ENCODE results near the gene GTF3C5.
"Not testable (repeated sequence)": the region's sequence is repeated elsewhere in the genome, so short reads cannot be mapped to it uniquely, and the experiment has no call there.

The GTF3C5 gene, protein sequence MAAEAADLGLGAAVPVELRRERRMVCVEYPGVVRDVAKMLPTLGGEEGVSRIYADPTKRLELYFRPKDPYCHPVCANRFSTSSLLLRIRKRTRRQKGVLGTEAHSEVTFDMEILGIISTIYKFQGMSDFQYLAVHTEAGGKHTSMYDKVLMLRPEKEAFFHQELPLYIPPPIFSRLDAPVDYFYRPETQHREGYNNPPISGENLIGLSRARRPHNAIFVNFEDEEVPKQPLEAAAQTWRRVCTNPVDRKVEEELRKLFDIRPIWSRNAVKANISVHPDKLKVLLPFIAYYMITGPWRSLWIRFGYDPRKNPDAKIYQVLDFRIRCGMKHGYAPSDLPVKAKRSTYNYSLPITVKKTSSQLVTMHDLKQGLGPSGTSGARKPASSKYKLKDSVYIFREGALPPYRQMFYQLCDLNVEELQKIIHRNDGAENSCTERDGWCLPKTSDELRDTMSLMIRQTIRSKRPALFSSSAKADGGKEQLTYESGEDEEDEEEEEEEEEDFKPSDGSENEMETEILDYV

DNA sequence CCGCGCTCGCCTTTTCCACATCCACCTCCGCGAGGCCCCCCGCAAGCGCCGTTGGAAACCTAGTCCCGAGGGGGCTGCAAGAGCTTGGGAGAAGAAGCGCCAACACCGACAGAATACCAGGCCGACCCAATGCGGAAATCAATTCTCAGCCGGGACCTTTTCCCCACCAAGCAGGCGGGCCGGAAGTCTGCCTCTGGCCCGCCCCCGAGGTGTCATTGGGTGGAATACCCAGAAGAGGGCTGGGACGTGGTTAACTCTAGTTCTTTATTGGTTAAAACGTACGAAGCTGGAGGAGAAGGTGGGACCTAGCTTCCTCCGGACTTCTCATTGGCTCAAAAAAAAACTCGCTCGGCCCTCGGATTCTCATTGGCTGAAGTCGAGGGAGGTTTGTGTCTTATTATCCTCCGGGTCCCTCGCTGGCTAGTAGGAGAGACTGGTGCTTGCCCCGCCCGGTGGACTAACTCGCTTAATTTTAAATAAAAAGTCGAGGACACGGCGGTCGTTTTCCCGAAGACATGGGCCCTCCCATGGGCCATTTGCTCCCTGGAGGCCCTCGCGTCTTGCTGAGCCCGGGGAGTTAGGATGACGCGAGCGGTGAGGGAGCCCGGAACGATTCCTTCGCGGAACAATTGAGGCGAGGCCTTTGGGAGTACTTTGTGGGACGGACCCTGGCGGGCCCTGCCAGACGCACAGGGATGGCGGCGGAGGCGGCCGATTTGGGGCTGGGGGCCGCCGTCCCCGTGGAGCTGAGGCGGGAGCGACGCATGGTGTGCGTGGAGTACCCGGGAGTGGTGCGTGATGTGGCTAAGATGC lies at the start of gene GTF3C5:
Gene GTF3C5, plus strand, starts transcription at position 681 of the 813 bp plus-strand sequence. Its CDS starts 15 bp downstream, at position 696.
- peak; percentile 97 for DNase-seq

DNA sequence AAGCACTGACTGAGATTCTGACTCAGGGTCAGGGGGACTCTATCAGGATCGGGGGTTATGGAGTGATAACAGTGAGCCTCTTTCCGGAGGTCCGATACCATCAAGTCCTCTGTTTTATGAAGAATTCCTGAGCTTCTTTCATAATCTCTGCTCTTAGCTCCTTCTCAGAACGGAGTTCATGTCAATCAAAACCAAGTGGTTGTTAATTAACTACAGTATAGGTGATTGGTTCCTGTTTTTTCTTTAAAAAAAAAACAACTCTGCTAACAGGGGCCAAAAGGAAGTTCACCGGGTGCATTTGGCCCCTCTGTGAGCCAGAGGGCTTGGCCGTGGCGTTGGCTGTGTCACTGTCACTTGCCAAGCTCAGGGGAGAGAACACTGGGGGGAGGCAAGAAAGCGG lies 48.3 kb upstream of the GTF3C5 start:
- DNase-seq: no peak

- DNase-seq: no peak
Measured at GRCh38 chr9:132983491-132984201, 47.2 kb upstream of the GTF3C5 start.

GRCh38 chr9:132984202-132985070 lies 46.4 kb upstream of the GTF3C5 start:
- DNase-seq: no peak

DNA sequence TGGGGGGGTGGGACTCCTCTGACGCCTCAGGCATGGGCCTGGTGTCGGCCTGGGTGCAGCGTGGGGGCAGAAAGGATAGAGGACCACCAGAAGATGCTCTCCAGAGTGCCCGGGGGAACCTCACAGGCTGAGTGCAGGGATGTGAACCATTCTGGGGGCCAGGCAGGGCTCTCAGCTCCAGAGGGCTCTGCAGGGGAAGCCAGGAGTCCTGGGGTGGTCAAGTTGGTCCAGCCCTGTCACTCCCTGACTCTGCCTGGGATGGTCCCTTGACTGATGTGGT lies 45.8 kb upstream of the GTF3C5 start:
- no peak for DNase-seq

DNA sequence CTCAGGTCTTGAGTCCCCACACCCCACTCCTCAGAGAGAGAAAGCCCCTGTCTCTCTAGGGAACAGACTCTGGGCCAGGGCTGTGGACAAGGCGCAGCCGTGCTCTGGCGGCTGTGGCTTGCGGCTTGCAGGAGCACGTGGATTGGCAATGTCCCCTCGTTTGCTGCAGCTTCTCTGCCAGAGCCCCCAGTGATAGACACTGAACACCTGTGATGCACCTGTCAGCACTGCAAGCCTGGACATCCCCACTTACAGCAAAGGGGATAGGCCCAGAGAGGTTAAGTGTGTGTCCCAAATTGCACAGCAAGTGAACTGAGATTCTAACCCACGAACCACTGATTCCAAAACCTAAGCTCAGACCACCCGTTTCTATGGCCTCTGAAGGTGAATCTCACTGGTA lies 45.3 kb upstream of the GTF3C5 start:
- DNase-seq: no peak

DNA sequence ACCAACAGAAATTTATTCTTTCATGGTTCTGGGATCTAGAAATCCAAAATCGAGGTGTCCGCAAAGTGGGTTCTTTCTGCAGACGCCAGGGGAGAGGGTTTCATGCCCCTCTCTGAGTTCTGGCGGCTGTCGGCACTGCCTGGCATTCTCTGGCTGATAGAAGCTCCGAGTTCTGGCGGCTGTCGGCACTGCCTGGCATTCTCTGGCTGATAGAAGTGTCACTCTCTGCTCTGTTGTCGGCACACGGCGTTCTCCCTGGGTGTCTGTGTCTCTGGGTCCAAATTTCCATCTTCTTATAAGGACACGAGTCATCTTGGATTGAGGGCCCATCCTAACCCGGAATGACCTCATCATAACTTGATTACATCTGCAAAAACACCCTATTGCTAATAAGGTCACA lies 44.7 kb upstream of the GTF3C5 start:
- no peak for DNase-seq

DNA sequence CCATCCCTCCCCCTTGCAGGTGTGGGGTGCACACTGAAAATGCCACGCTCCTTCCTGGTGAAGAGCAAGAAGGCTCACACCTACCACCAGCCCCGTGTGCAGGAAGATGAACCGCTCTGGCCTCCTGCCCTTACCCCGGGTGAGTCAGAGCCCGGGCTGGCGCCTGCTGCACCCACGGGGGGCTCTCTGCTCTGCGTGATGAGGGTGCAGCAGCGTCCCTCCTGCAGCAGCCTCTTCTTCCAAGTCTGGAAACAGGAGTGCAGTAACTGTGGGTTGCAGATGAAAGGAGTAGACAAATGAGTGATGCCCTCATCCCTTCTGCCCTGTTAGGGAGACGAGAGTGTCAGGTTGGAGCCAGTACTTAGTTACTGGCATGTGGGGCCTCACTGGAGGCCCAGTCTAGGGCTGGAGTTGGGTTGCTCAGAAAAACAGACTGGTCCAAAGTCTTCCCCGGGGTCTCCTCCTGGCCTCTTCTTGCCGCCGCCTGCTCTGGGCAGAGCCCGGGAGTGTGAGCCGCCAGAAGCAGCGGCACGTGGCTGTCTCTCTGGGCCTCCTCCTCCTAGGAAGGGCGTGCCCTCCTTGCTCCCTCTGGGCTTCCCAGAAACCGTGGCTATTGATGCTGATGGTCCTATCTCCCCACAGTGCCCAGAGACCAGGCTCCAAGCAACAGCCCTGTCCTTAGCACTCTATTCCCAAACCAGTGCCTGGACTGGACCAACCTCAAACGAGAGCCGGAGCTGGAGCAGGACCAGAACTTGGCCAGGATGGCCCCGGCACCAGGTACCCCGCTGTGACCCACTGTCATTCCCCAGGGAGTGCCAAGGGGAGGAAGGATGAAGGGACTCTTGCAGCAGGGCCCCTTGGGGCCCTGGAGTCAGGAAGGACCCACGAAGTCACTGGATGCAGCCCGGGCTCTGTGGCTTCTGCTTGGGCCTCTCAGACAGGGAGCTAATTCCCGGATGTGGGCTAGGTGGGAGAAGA lies 43.9 kb upstream of the GTF3C5 start:
- no peak for DNase-seq

- DNase-seq: no peak
Measured at GRCh38 chr9:132988244-132989013, 42.4 kb upstream of the GTF3C5 start.

- no peak for DNase-seq
Measured at GRCh38 chr9:132989014-132989310, 41.8 kb upstream of the GTF3C5 start.

- no peak for DNase-seq
Measured at GRCh38 chr9:132989414-132989996, 41.3 kb upstream of the GTF3C5 start.

- DNase-seq: not testable (repeated sequence)
Measured at GRCh38 chr9:132989998-132990557, 40.7 kb upstream of the GTF3C5 start.

GRCh38 chr9:132990781-132991180 lies 40.0 kb upstream of the GTF3C5 start:
- DNase-seq: no peak

GRCh38 chr9:132991351-132992300 lies 39.2 kb upstream of the GTF3C5 start:
- DNase-seq: no peak

GRCh38 chr9:132993511-132993939 lies 37.3 kb upstream of the GTF3C5 start:
- DNase-seq: no peak

DNA sequence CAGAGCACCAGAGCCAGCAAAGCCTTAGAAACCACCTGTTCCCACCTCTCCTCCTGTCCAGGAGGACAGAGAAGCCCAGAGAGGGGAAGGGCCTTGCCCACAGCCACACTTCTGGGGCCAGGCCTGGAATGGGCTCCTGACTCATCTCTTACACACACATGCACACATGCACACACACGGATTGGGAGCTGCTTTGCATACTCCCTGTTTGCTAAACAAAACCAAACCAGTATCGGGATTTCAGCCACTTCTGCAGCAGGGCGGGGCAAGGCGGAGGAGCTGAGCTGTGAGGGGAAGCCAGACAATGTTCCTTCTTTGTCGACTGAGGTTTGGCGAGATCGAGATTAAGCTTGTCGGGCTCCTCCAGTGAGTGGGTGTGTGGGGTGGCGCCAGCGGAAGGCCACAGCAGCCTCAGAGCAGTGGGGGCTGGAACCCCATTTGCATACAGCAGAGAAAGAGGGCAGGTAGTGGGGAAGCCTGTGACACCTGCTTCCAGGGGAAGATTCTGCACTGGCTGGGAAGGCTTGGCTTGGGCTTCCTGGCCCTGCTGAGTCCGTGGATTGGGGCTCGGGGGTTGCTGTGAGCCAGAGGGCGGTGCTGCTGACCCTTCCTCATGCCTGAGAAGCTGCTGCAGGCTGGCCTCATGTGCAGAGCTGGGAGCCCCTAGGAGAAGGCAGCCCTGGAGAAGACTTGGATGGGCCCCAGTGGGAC lies 36.2 kb upstream of the GTF3C5 start:
- no peak for DNase-seq

- no peak for DNase-seq
Measured at GRCh38 chr9:132995121-132995420, 35.7 kb upstream of the GTF3C5 start.

DNA sequence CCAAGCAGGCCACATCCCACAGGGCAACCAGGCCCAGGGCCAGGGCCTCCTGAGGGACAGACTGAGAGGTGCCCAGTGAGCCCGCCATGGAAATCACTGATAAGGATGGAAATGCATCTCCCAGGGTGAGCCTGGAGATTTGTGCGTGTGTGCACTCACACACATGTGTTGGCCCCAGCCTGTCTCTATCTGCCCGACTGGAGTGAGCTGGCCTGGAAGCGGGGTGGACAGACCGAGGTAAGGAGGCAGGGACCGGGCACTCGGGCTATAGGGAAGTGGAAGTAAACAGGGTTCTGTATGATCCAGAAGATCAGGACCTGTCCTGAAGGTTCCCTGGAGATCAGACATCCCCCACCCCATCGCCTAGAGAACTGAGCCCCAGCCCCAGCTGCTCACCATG lies 34.9 kb upstream of the GTF3C5 start:
- no peak for DNase-seq

Data from right hindlimb (tissue), 1 donor.